HL-60/S4 treated with retinoic acid at 250 ng/mL for 4 days and 3 days (cell line): ENCODE data around the gene LRRTM4.

Experiments
- in situ Hi-C: fragments of 300-500 bp; cut with MboI; formaldehyde crosslinking; loops from 2 replicates; pipeline ENCODE4 v1.7.0; 2022; ENCODE audit warnings: low sequenced_read_pairs

LRRTM4 gene

DNA sequence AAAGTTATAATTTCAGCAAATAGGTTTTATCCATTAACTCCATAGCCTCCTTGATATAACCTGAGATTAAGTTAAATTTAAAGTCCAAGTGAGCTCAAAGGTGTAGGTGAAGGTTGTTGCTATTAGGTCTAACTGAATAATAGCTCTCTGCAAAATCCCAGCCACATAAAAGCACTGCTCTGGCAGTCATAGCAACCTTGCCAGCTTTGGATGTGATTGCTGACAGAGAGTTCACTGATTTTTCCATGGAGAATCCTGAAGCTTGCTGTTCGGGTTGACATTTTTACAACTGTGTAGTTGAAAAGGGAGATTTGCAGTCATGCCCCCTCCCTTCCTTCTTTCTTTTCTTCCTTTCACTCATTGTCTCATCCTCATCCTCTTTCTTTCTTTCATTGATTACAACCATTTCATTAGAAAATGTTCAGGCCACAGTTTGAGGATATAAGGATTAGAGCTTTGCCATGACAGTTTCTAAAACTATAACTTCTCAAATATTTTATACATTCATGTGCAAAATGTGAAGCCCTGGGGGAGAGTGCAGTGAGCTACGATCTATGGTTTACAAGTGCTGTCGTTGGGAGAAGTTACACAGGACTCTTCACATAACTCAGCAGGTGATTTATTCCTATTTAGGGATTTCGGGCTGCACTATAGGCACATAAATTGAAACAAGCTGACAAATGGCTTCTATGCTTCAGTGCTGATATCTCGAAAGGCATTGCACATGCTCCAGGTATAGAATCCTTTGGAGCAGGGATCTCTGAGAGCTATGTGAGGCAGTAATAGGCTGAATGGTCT, 193.8 kb downstream of the LRRTM4 start:
- in situ Hi-C loops: no loop called here

GRCh38 chr2:77325395-77325794, 196.8 kb downstream of the LRRTM4 start:
- in situ Hi-C loops: no loop called here

- in situ Hi-C loops: no loop called here
Measured at GRCh38 chr2:77322431-77322830, 199.7 kb downstream of the LRRTM4 start.

DNA sequence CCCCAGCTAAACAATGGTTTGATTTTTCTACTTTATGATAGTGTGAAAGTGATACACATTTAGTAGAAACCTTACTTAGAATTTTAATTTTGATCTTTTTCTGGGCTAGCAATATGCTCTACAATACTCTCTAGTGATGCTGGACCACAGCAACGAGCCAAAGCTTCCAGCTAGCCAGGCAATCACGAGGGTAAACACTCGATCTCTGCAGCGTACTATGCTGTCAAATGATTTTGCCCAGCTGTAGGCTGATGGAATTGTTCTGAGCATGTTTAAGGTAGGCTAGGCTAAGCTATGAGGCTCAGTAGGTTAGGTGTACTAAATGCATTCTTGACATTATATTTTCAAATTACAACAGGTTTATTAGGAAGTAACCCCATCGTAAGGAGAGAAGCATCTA, 207.5 kb downstream of the LRRTM4 start:
- in situ Hi-C loops: no loop called here

- in situ Hi-C loops: no loop called here
Measured at GRCh38 chr2:77310416-77310815, 211.8 kb downstream of the LRRTM4 start.

GRCh38 chr2:77309725-77310124, 212.5 kb downstream of the LRRTM4 start:
- in situ Hi-C loops: no loop called here

GRCh38 chr2:77301441-77301840, 220.7 kb downstream of the LRRTM4 start:
- in situ Hi-C loops: no loop called here

DNA sequence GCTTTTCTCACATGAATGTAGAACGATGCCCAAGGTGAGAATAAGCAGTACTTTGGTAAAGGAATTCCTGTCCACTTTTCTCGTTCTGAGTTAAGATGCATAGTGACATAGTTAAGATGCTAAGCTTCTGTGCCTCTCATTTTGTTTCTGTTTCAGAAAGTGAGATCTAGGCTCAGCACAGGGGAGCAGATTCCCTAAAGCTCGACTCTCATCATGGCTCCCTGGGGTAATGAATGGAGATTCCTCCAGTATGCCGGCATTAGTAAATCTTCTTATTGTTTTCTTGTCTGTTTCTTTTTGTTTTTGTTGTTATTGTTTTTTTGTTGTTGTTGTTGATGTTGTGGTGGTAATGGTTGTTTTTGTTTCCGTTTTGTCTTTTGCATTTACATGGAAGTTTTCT, 225.4 kb downstream of the LRRTM4 start:
- in situ Hi-C loops: no loop called here

- in situ Hi-C loops: no loop called here
Measured at GRCh38 chr2:77294474-77294873, 227.7 kb downstream of the LRRTM4 start.

DNA sequence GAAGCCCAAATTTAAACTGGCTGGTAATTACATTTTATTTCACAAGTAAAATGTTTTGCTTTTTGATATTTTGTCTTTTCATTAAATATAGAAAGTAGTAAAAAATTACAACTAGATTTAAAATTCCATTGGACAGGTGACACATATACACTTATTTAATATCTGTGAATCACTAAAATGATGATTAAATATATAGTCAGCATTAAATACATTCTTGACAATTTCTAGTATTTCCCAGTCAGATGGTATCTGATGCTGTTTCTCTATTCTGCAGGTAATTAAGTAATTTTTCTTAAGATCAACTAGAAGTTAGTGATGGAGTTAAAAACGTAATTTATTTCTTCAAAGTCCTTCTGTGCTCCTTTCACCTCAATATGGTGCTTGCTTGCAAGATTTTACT, 237.8 kb downstream of the LRRTM4 start:
- in situ Hi-C loops: no loop called here

DNA sequence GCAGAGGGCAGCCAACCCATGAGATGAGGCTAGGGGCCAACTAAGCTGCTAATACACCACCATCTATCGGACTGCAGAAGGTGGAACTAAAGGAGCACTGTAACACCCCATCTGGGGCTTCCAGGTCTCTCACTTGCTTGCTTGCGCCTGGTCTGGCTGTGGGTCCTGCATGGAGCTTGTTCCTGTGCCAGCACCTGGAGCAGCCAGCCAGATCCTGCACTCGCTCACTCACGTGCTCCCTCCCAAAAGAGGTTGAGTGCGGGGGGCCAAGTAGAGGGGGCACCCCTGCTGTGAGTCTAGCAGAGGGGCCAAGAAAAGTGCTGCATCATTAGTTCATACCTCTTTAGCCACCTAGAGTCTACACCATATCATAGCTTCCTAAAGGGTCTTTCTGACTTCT, 250.9 kb downstream of the LRRTM4 start:
- in situ Hi-C loops: no loop called here

GRCh38 chr2:77270433-77270832, 251.7 kb downstream of the LRRTM4 start:
- in situ Hi-C loops: no loop called here

DNA sequence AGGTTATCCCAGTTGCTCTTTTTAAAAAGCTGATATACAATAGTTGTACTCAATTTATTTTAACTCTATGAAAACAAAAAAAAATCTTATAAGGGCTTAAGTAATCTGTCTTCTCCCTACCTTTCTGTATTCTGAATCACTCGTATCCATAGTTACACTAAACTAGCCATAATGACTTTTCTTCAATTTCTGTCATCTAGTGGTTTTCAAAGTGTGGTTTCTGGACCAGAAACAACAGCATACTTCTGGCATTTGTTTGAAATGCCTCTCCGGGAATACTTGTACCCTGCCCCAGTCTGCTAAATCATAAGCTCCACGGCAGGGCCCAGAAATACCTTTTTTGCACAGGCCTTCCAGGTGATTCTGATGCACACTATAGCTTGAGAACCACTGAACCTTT, 253.6 kb downstream of the LRRTM4 start:
- in situ Hi-C loops: no loop called here

DNA sequence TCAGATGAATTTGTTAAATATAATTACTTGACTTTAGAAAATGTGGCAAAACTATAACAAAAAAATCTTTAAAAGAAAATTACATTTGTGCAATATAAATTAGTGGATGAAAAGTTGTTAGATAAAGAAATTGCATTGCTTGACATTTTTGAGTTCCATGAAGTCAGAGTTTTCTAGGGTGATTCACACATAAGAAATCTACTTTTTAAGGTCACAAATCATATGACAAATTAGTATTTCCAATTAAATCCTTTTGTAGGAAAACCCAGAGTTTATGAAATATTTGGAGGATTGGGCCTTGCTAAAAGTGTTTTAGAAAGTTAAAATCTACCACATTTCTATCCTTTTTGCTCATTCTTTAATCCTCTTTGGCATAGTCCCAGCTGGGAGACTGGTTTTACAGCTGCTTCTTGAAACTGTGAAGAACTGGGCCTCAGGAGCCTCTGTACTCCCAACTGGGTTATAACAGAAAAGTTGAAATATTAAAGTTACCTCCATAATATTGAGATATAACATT, 289.2 kb downstream of the LRRTM4 start:
- in situ Hi-C loops: no loop called here

DNA sequence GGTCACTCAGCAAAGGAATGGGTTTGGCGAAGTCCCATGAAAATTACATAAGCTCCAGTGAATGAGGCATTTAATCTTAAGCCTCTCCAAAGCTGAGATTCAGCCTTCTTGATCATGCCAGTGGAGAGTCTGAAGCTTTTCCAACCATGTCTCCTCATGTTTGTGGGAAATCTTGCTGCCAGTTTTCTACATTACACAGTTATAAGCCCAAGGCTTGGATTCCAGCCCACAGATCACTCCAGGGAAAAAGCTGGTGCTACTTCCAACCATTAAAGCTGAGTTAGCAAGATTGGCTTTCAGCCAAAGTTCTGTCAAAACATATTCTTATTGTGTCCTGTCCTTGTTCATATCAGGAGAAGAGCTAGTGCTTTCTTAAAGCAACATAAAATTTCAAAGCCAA, 293.8 kb downstream of the LRRTM4 start:
- in situ Hi-C loops: no loop called here

DNA sequence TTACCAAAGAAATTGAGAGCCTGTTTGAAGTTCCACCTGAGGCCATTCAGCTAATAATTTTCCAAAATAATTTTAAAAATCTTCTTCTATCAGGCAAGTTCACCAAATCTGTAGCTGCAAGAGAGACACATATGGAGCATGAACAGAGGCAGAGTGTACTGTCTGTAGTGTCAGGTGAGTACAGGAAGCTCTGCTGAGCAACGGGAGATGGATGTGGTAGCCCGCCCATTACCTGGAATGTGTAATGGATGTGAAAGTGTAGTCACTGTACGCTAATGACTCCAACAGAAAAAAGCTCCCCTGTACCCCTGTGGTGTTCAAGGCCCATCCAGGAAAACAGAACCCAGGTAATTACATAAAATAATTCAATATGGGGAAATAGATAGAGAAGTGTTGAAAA, 311.5 kb downstream of the LRRTM4 start:
- in situ Hi-C loops: no loop called here

GRCh38 chr2:77207331-77207730, 314.8 kb downstream of the LRRTM4 start:
- in situ Hi-C loops: no loop called here

DNA sequence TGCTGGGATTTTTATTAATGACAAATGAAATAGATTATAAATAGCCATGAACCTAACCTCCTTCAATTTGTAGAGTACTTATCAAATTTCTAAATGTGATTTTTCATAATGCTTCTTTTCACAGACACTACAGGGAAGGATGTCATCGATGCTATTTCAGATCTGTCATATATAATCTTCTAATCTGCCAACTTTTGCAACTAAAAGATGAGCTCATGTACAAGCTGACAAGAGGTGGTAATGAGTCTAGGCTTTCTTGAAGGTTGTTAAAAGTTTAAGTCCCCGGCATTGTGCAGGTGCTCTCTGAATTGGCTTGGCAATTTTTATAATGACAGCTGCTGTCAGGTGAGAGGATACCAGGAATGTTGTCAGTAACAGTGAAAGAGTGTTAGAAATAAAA, 320.4 kb downstream of the LRRTM4 start:
- in situ Hi-C loops: no loop called here

DNA sequence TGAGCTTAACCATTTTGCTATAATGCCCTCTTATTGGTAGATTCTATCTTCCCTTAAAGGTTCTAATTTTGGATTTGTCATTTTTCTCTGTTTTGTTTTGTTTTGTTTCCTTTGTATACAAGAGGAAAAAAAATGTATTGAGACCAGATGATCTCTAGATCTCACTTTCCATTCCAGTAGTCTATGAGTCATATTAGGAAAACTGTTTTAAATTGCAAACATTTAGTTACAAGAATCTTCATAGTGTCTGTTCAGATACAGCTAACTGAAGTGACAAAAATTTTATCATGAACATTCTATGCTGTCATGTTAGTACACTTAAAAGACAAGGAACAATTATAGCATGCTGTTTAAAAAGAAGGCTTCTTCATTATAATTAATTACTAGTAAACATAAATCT, 322.8 kb downstream of the LRRTM4 start:
- in situ Hi-C loops: no loop called here

DNA sequence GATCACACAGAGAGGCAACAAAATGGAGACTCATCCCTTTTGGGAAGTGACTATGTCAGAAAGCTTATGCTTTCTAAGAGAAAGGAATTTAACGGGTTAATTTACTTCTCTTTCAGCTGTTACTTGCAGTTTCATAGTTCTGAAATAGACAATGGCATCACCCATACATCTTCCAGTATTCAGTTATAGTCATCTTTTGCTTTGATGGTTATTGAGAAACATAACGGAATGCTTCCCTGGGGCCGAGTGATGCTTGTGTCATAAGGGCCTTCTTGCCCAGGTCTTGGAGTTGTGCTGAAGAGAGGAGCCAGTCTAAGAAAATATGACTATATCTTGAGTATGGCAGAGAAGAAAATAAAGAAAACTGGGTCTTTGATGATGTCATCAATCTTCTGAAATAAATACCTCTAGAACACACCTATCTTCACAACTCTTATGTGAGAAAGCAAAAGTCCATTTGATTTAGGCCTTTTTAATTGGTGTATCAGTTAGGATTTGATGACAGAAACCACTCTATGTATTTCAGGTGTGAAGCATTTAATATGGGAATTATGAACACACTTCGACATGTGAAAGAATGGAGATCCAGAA, 328.2 kb downstream of the LRRTM4 start:
- in situ Hi-C loops: no loop called here

GRCh38 chr2:77192811-77193289, 329.3 kb downstream of the LRRTM4 start:
- in situ Hi-C loops: no loop called here

- in situ Hi-C loops: no loop called here
Measured at GRCh38 chr2:77191665-77192064, 330.5 kb downstream of the LRRTM4 start.
